NOMO-1 treated with DMSO at 0.1 percent for 48 hours (cell line): ENCODE measurements around the gene DYSF.
"Not testable (repeated sequence)": the region's sequence is repeated elsewhere in the genome, so short reads cannot be mapped to it uniquely, and the experiment has no call there.

Source experiments
- DNase-seq: peaks from one replicate; lab custom pipeline; 2025; ENCODE audit not compliant: unreplicated experiment; lab: John Stamatoyannopoulos, UW

Gene DYSF

GRCh38 chr2:71633086-71633485, 179.7 kb downstream of the DYSF start:
- no peak for DNase-seq

- DNase-seq, result no peak
Measured at GRCh38 chr2:71634567-71634966, 181.2 kb downstream of the DYSF start.

GRCh38 chr2:71635798-71636197, 182.4 kb downstream of the DYSF start:
- no peak for DNase-seq

GRCh38 chr2:71637168-71637567, 183.8 kb downstream of the DYSF start:
- no peak for DNase-seq

- DNase-seq, result no peak
Measured at GRCh38 chr2:71637736-71638135, 184.4 kb downstream of the DYSF start.

GRCh38 chr2:71639735-71640134, 186.4 kb downstream of the DYSF start:
- no peak for DNase-seq

GRCh38 chr2:71640489-71640888, 187.1 kb downstream of the DYSF start:
- DNase-seq, result no peak

- no peak for DNase-seq
Measured at GRCh38 chr2:71643674-71644357, 190.5 kb downstream of the DYSF start.

- no peak for DNase-seq
Measured at GRCh38 chr2:71646028-71646427, 192.7 kb downstream of the DYSF start.

GRCh38 chr2:71647356-71647755, 194.0 kb downstream of the DYSF start:
- no peak for DNase-seq

GRCh38 chr2:71655498-71655897, 202.1 kb downstream of the DYSF start:
- DNase-seq, result no peak

- DNase-seq, result not testable (repeated sequence)
Measured at GRCh38 chr2:71658256-71658655, 204.9 kb downstream of the DYSF start.

GRCh38 chr2:71658771-71659170, 205.4 kb downstream of the DYSF start:
- DNase-seq, result no peak

- no peak for DNase-seq
Measured at GRCh38 chr2:71659868-71660518, 206.6 kb downstream of the DYSF start.

- no peak for DNase-seq
Measured at GRCh38 chr2:71661782-71662181, 208.4 kb downstream of the DYSF start.

- no peak for DNase-seq
Measured at GRCh38 chr2:71662665-71663394, 209.5 kb downstream of the DYSF start.

GRCh38 chr2:71664161-71664560, 210.8 kb downstream of the DYSF start:
- DNase-seq, result no peak

- DNase-seq, result no peak
Measured at GRCh38 chr2:71665168-71666093, 212.1 kb downstream of the DYSF start.

- no peak for DNase-seq
Measured at GRCh38 chr2:71666094-71666474, 212.7 kb downstream of the DYSF start.

GRCh38 chr2:71667256-71668182, 214.2 kb downstream of the DYSF start:
- no peak for DNase-seq
